SW480 (cell line): ENCODE results near the gene HMX1.

ENCODE experiments used
- DNase-seq: peaks from one replicate; pipeline ENCODE4 v3.0.0-alpha.2; 2016; ENCODE audit warnings: low spot score

Gene HMX1

GRCh38 chr4:8868321-8869001 lies 3.2 kb downstream of the HMX1 start:
- DNase-seq = no peak

- DNase-seq = no peak
Measured at GRCh38 chr4:8867624-8868320, 3.9 kb downstream of the HMX1 start.

- no peak for DNase-seq
Measured at GRCh38 chr4:8866828-8867623, 4.6 kb downstream of the HMX1 start.

- DNase-seq = no peak
Measured at GRCh38 chr4:8866421-8866820, 5.2 kb downstream of the HMX1 start.

GRCh38 chr4:8865681-8866310 lies 5.8 kb downstream of the HMX1 start:
- no peak for DNase-seq

GRCh38 chr4:8864912-8865680 lies 6.5 kb downstream of the HMX1 start:
- no peak for DNase-seq

GRCh38 chr4:8863686-8864682 lies 7.7 kb downstream of the HMX1 start:
- no peak for DNase-seq

GRCh38 chr4:8862800-8863685 lies 8.6 kb downstream of the HMX1 start:
- no peak for DNase-seq

GRCh38 chr4:8862334-8862733 lies 9.3 kb downstream of the HMX1 start:
- DNase-seq = no peak

GRCh38 chr4:8861576-8862295 lies 9.9 kb downstream of the HMX1 start:
- no peak for DNase-seq

GRCh38 chr4:8860892-8861575 lies 10.6 kb downstream of the HMX1 start:
- peak; percentile 22 for DNase-seq

GRCh38 chr4:8860096-8860891 lies 11.3 kb downstream of the HMX1 start:
- no peak for DNase-seq

- DNase-seq = no peak
Measured at GRCh38 chr4:8859550-8860095, 12.0 kb downstream of the HMX1 start.

- DNase-seq = no peak
Measured at GRCh38 chr4:8858701-8859210, 12.9 kb downstream of the HMX1 start.

GRCh38 chr4:8857766-8858700 lies 13.6 kb downstream of the HMX1 start:
- no peak for DNase-seq
